SH-SY5Y (cell line): ENCODE results near the gene COBL.

Experiments
- GATA2 ChIP-seq: IDR thresholded peaks from 2 replicates; pipeline ENCODE4 v1.6.1; 2011; ENCODE audit warnings: mild to moderate bottlenecking, low read depth, low read length
- GATA3 ChIP-seq: IDR thresholded peaks from 2 replicates; pipeline ENCODE4 v1.6.1; 2011; ENCODE audit warnings: low read depth, mild to moderate bottlenecking, low read length, moderate library complexity

DNA sequence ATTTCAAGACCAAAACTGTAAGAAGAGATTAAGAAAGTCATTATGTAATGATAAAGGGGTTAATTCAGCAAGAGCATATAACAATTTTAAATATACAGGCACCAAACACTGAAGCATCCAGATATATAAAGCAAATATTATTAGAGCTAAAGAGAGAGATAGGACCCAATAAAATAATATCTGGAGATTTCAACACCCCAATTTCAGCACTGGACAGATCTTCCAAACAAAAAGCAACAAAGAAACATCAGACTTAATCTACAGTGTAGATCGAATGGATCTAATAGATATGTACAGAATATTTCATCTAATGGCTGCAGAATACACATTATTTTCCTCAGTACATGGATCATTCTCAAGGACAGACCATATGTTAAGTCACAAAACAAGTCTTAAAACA, 151.3 kb downstream of the COBL start:
- no peak for TF ChIP-seq GATA3
- no peak for TF ChIP-seq GATA2
